H1 (cell line): Measurements from ENCODE around the gene MYH9. TPM values are rescaled to one million over a fixed set of nuclear protein-coding genes. Genes with fewer than 3 reads are reported as not detected.

Source experiments
- CTCF ChIA-PET: fragments of 300-600 bp; sonication (Branson Sonifier 250); formaldehyde crosslinking; loops from one replicate; lab custom pipeline; 2021; ENCODE audit not compliant: partially characterized antibody; lab: Charles Lee
- POLR2A ChIA-PET: fragments of 300-600 bp; sonication (Branson Sonifier 250); formaldehyde crosslinking; loops from one replicate; lab custom pipeline; 2021; ENCODE audit warnings: inconsistent platforms; ENCODE audit not compliant: partially characterized antibody; lab: Charles Lee
- DNase-seq, 2 experiments: peaks; one replicate each; pipeline versions ENCODE4 v3.0.0 to v3.0.0-alpha.2; 2010 to 2022; ENCODE audit warnings: low spot score in 2 of 2, low read depth in 1 of 2, mixed read lengths in 1 of 2
- FAIRE-seq: peaks from 2 replicates; lab custom pipeline; 2011; peaks lifted over from hg19 to GRCh38; lab: Jason Lieb, UNC
- H2AFZ ChIP-seq: 2 replicates; pipeline ENCODE4 v1.8.1; 2012; ENCODE audit warnings: low read length, inconsistent platforms
- H2AK5ac ChIP-seq: 2 replicates; pipeline ENCODE4 v1.6.1; 2013; ENCODE audit warnings: low read depth, low read length
- H2BK120ac ChIP-seq: replicated peaks from 2 replicates; pipeline ENCODE3; 2013; ENCODE audit warnings: low read depth, low read length, inconsistent platforms
- H2BK12ac ChIP-seq: 2 replicates; pipeline ENCODE4 v1.6.1; 2013; ENCODE audit warnings: low read depth, low read length
- H2BK15ac ChIP-seq: 2 replicates; pipeline ENCODE4 v1.6.1; 2013; ENCODE audit warnings: low read length
- H2BK20ac ChIP-seq: 2 replicates; pipeline ENCODE4 v1.6.1; 2013; ENCODE audit warnings: low read length
- H2BK5ac ChIP-seq: 2 replicates; pipeline ENCODE4 v1.6.1; 2013; ENCODE audit warnings: low read depth, low read length
- H3K14ac ChIP-seq: 2 replicates; pipeline ENCODE4 v1.6.1; 2013; ENCODE audit warnings: inconsistent platforms; ENCODE audit not compliant: insufficient read length
- H3K18ac ChIP-seq: 2 replicates; pipeline ENCODE4 v1.6.1; 2013; ENCODE audit warnings: low read length; ENCODE audit errors: extremely low read depth
- H3K23ac ChIP-seq: 2 replicates; pipeline ENCODE4 v1.6.1; 2013; ENCODE audit warnings: inconsistent platforms; ENCODE audit not compliant: insufficient read length
- H3K23me2 ChIP-seq: 2 replicates; pipeline ENCODE4 v1.6.1; 2013; ENCODE audit warnings: low read depth, low read length
- H3K27ac ChIP-seq: 2 replicates; pipeline ENCODE4 v1.6.1; 2011; ENCODE audit warnings: low read depth, low read length, inconsistent platforms
- H3K27me3 ChIP-seq, 4 experiments: replicated peaks in 1 of 4; 1 replicate in 1 of 4; 2 replicates in 3 of 4; pipeline versions ENCODE4 v1.6.1 to v1.8.1; 2011 to 2013; ENCODE audit warnings: low read length in 3 of 4, mild to moderate bottlenecking in 3 of 4, inconsistent platforms in 2 of 4, mixed read lengths in 2 of 4, moderate library complexity in 1 of 4; ENCODE audit not compliant: control insufficient read depth in 3 of 4, insufficient read depth in 3 of 4; ENCODE audit errors: extremely low read depth in 1 of 4
- H3K36me3 ChIP-seq, 4 experiments: 2 replicates each; pipeline versions ENCODE4 v1.6.1 to v1.8.1; 2011 to 2013; ENCODE audit warnings: mild to moderate bottlenecking in 4 of 4, low read length in 3 of 4, moderate library complexity in 2 of 4, control low read depth in 1 of 4, inconsistent platforms in 1 of 4; ENCODE audit not compliant: insufficient read depth in 4 of 4, control insufficient read depth in 2 of 4
- H3K4ac ChIP-seq: replicated peaks from 2 replicates; pipeline ENCODE3; 2013; ENCODE audit warnings: low read length, low read depth, mixed read lengths, inconsistent platforms; ENCODE audit not compliant: insufficient read length
- H3K4me1 ChIP-seq, 4 experiments: replicated peaks in 1 of 4; 1 replicate in 1 of 4; 2 replicates in 3 of 4; pipeline versions ENCODE4 v1.6.1 to v1.8.1; 2011 to 2013; ENCODE audit warnings: low read length in 3 of 4, inconsistent platforms in 2 of 4, mixed read lengths in 1 of 4; ENCODE audit not compliant: insufficient read depth in 4 of 4, control insufficient read depth in 3 of 4
- H3K4me2 ChIP-seq, 2 experiments: 2 replicates each; pipeline versions ENCODE4 v1.6.1 to v1.8.1; 2011 to 2013; ENCODE audit warnings: low read depth in 2 of 2, low read length in 2 of 2, control low read depth in 1 of 2, inconsistent platforms in 1 of 2, mild to moderate bottlenecking in 1 of 2; ENCODE audit not compliant: insufficient read depth in 1 of 2
- H3K4me3 ChIP-seq, 4 experiments: fragments of 200-600, 300-600 bp in 1 of 4; sonication (generic), shearing (Covaris generic), sonication (Bioruptor Twin) in 1 of 4; 2 replicates each; pipeline versions ENCODE4 v1.5.1 to v1.8.1; 2011 to 2016; ENCODE audit warnings: low read length in 4 of 4, low read depth in 3 of 4, control low read depth in 2 of 4, inconsistent platforms in 2 of 4, mild to moderate bottlenecking in 2 of 4, mixed read lengths in 1 of 4, moderate library complexity in 1 of 4; ENCODE audit not compliant: insufficient read depth in 2 of 4; ENCODE audit errors: extremely low read depth in 1 of 4
- H3K56ac ChIP-seq: replicated peaks from 2 replicates; pipeline ENCODE3; 2013; ENCODE audit warnings: low read depth, mild to moderate bottlenecking, mixed read lengths, low read length, inconsistent platforms; ENCODE audit not compliant: insufficient read length
- H3K79me1 ChIP-seq: 2 replicates; pipeline ENCODE4 v1.6.1; 2013; ENCODE audit warnings: low read depth, low read length, control low read depth
- H3K79me2 ChIP-seq, 2 experiments: 2 replicates each; pipeline versions ENCODE4 v1.6.1 to v1.8.1; 2012 to 2013; ENCODE audit warnings: low read length in 2 of 2, mild to moderate bottlenecking in 2 of 2, inconsistent platforms in 1 of 2; ENCODE audit not compliant: insufficient read depth in 2 of 2, control insufficient read depth in 1 of 2
- H3K9ac ChIP-seq, 4 experiments: replicated peaks in 1 of 4; 1 replicate in 1 of 4; 2 replicates in 3 of 4; pipeline versions ENCODE4 v1.6.1 to v1.8.1; 2011 to 2013; ENCODE audit warnings: low read depth in 3 of 4, low read length in 3 of 4, control low read depth in 2 of 4, mild to moderate bottlenecking in 2 of 4, moderate library complexity in 2 of 4, inconsistent platforms in 1 of 4; ENCODE audit errors: extremely low read depth in 1 of 4
- H3K9me3 ChIP-seq, 2 experiments: 2 replicates each; pipeline versions ENCODE4 v1.6.1 to v1.8.1; 2012 to 2013; ENCODE audit warnings: mild to moderate bottlenecking in 2 of 2, moderate library complexity in 2 of 2, control low read depth in 1 of 2, inconsistent platforms in 1 of 2, low read depth in 1 of 2, low read length in 1 of 2, mixed read lengths in 1 of 2; ENCODE audit not compliant: insufficient read depth in 2 of 2
- H4K20me1 ChIP-seq, 2 experiments: replicated peaks in 1 of 2; 2 replicates each; pipeline versions ENCODE3 to v1.8.1; 2011 to 2013; ENCODE audit warnings: inconsistent platforms in 2 of 2, low read length in 2 of 2, mild to moderate bottlenecking in 1 of 2; ENCODE audit not compliant: insufficient read depth in 2 of 2, control insufficient read depth in 1 of 2
- H4K5ac ChIP-seq: 2 replicates; pipeline ENCODE4 v1.6.1; 2013; ENCODE audit warnings: low read length, low read depth, mixed read lengths, inconsistent platforms; ENCODE audit not compliant: insufficient read length
- H4K8ac ChIP-seq: 2 replicates; pipeline ENCODE4 v1.8.0; 2013; ENCODE audit warnings: mild to moderate bottlenecking, moderate library complexity, low read length, inconsistent platforms; ENCODE audit not compliant: insufficient read depth; ENCODE audit errors: extremely low read depth
- H4K91ac ChIP-seq: replicated peaks from 2 replicates; pipeline ENCODE3; 2013; ENCODE audit warnings: low read length, mixed read lengths, inconsistent platforms; ENCODE audit not compliant: insufficient read length
- BRCA1 ChIP-seq: IDR thresholded peaks from 2 replicates; pipeline ENCODE4 v1.6.1; 2012; ENCODE audit warnings: low read depth, low read length, improper control_type of control experiment
- CEBPB ChIP-seq: IDR thresholded peaks from 2 replicates; pipeline ENCODE4 v1.6.1; 2012; ENCODE audit warnings: low read depth, low read length
- CTBP2 ChIP-seq: IDR thresholded peaks from 2 replicates; pipeline ENCODE4 v1.7.0; 2011; ENCODE audit warnings: borderline replicate concordance, mild to moderate bottlenecking, moderate library complexity, mixed read lengths, low read length; ENCODE audit not compliant: insufficient read depth, insufficient read length
- PHF8 ChIP-seq: fragments of 200-600 bp; sonication (generic); conservative IDR thresholded peaks from 2 replicates; pipeline ENCODE4 v1.7.1; 2012; ENCODE audit warnings: low read depth, mild to moderate bottlenecking, inconsistent platforms, low read length, moderate library complexity
- RAD21 ChIP-seq, 2 experiments: IDR thresholded peaks in 1 of 2; conservative IDR thresholded peaks in 1 of 2; 2 replicates each; pipeline ENCODE4 v1.6.1; 2011; ENCODE audit warnings: low read depth in 2 of 2, low read length in 2 of 2, improper control_type of control experiment in 1 of 2, inconsistent platforms in 1 of 2, mild to moderate bottlenecking in 1 of 2, moderate library complexity in 1 of 2
- RFX5 ChIP-seq: IDR thresholded peaks from 2 replicates; pipeline ENCODE4 v1.6.1; 2011; ENCODE audit warnings: low read depth, low read length, improper control_type of control experiment, borderline replicate concordance
- SUZ12 ChIP-seq: fragments of 200-600 bp; sonication (generic); IDR thresholded peaks from 2 replicates; pipeline ENCODE4 v1.6.1; 2012; ENCODE audit warnings: mild to moderate bottlenecking, inconsistent platforms, low read length, moderate library complexity, mixed read lengths
- WGBS, 2 experiments: shearing (Covaris generic) in 1 of 2; methylation state at CpG; one replicate each; pipeline versions ENCODE4 v1.1.6 to v1.1.7; 2013 to 2015; ENCODE audit warnings: low lambda C conversion rate in 2 of 2, mixed read lengths in 2 of 2, inconsistent platforms in 1 of 2, low coverage in 1 of 2, missing lambda C conversion rate in 1 of 2; ENCODE audit not compliant: insufficient replicate concordance in 2 of 2, insufficient coverage in 1 of 2, insufficient read length in 1 of 2; ENCODE audit errors: extremely low coverage in 1 of 2, missing lambda C conversion rate in 1 of 2; 5-methylcytosine and 5-hydroxymethylcytosine counted together
- polyA plus RNA-seq, 7 experiments: library from polyadenylated mRNA; depleted of rRNA in 3 of 7; stranded (reverse) in 5 of 7; unstranded in 2 of 7; fragments of >200 nt in 5 of 7; fragments of 200-250 nt in 2 of 7; gene quantifications; 1 replicate in 5 of 7; 2 replicates in 1 of 7; 4 replicates in 1 of 7; pipeline versions ENCODE4 v1.2.1 to v1.2.3, GENCODE V29; 2011 to 2013; ENCODE audit warnings: missing spikeins in 2 of 7, mixed read lengths in 2 of 7
- total RNA-seq: library from RNA; stranded (reverse); fragmentation: NEBNext Ultra II Directional; extraction: Animal tissue kit (Norgen Biotek cat#: 25700); gene quantifications from 2 replicates; pipeline ENCODE4 v1.2.1, GENCODE V29; 2021

Gene MYH9
- total and polyA plus RNA-seq, 2 of the 8 experiments (the other 6 are each of a cell fraction or from before 2014, with no cell fraction given), result 24.9 to 322 TPM

- no peak overlapping the region for H3K27ac ChIP-seq
- H3K4ac ChIP-seq, result no peak overlapping the region
- no peaks in the 10 kb centered on the region for H3K27me3 ChIP-seq
- FAIRE-seq (no peak), DNase-seq (no peak)
- H3K79me2 ChIP-seq, result no peaks in the 10 kb centered on the region
- peaks cover 32 to 48% (median 46%) of the 10 kb centered on the region in 4 experiments for H3K36me3 ChIP-seq
- no peak overlapping the region for H3K9ac ChIP-seq
- H4K91ac ChIP-seq, result no peak overlapping the region
- H3K23ac ChIP-seq, result no peak overlapping the region
- TF ChIP-seq SUZ12 (no peak), BRCA1 (no peak), CTBP2 (no peak), PHF8 (no peak), CEBPB (no peak), RAD21 (IDR thresholded peaks at IDR 0.05 in 1 of 2, conservative IDR thresholded peaks at IDR 0.05 in 1 of 2; ENCODE audit: low read depth in 2 of 2, low read length in 2 of 2) (no peak), RFX5 (no peak)
- no peak overlapping the region for H3K14ac ChIP-seq
- no peak overlapping the region for H2BK12ac ChIP-seq
- H4K5ac ChIP-seq, result no peak overlapping the region
- H3K4me2 ChIP-seq, result no peak overlapping the region
- no peak overlapping the region for H3K4me3 ChIP-seq
- no peak overlapping the region for H3K18ac ChIP-seq
- H2AK5ac ChIP-seq, result no peak overlapping the region
- H2BK20ac ChIP-seq, result no peak overlapping the region
- no peak overlapping the region for H2AFZ ChIP-seq
- no peak overlapping the region for H3K56ac ChIP-seq
- no peak overlapping the region for H2BK5ac ChIP-seq
- no peak overlapping the region; the same call in 1 of the 2 replicates for H4K8ac ChIP-seq
- H3K79me1 ChIP-seq, result no peaks in the 10 kb centered on the region
- H3K23me2 ChIP-seq, result no peaks in the 10 kb centered on the region
- 83% methylated on average over 11 of the region's 14 CpGs; no CpG with 5 or more reads in 1 of the 2 experiments for WGBS, 2 experiments
- no peaks in the 10 kb centered on the region for H3K9me3 ChIP-seq
- H4K20me1 ChIP-seq, result peaks cover 0 to 7% of the 10 kb centered on the region in 2 experiments
- no peak overlapping the region for H2BK120ac ChIP-seq
- CTCF ChIA-PET, result interaction anchor here (0.9 to 2.2 kb wide), 5 partner anchors 12 to 196 kb away, joined by 3 to 8 read pairs (median 5); no protein-coding TSS in a partner anchor
- H3K4me1 ChIP-seq, result peaks cover 0 to 3% (median 0%) of the 10 kb centered on the region in 4 experiments; a peak in 5 of 7 replicates
- no peak overlapping the region for H2BK15ac ChIP-seq
- POLR2A ChIA-PET, result interaction anchor here (0.8 to 1.2 kb wide), 2 partner anchors 19 to 246 kb away, joined by 3 read pairs; no protein-coding TSS in a partner anchor
Observed at GRCh38 chr22:36281781-36282327, 105.9 kb downstream of the MYH9 start.
